ENCODE measurements around the gene DNAJC7.

DNA sequence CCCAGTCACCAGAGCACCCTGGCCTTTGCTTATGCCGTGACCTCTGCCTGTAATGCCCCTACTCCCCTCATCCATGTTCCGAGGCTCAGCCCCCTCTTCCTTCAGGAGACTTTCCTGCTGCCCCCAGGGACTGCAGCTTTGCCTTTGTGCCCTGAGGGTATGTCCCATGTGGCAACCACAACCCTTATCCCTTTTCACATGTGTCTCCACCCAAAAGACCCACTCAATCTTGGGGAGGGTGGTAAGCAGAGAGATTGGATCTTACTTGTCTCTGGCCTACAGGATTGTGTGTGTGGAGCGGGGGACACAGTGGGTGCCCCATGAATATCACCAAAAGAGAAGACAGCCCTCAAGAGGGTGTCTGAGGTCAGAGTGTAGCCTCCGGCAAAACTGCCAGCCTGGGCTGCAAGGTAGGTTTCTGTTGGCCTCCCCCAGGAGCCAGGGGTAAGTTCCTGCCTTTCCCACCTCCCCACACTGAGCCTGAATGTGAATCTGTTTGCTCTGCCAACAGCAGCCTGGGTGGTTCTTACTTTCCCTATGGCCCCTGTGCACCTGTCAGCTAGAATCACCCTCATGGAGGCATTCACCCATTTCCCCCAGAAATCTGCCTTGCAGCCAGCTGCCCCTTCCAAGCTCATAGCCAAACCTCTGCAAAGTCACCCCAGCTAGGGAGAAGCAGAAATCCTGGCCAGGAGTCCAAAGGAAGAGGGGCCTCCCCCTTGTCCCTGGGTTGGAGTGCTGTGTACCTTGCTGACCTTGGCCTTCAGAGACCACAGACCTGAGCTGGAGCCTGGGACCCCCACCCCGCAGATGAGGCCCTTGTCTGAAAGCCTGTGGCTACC is 44.6 kb upstream of the DNAJC7 start:
- TF ChIP-seq, protein P1, sequence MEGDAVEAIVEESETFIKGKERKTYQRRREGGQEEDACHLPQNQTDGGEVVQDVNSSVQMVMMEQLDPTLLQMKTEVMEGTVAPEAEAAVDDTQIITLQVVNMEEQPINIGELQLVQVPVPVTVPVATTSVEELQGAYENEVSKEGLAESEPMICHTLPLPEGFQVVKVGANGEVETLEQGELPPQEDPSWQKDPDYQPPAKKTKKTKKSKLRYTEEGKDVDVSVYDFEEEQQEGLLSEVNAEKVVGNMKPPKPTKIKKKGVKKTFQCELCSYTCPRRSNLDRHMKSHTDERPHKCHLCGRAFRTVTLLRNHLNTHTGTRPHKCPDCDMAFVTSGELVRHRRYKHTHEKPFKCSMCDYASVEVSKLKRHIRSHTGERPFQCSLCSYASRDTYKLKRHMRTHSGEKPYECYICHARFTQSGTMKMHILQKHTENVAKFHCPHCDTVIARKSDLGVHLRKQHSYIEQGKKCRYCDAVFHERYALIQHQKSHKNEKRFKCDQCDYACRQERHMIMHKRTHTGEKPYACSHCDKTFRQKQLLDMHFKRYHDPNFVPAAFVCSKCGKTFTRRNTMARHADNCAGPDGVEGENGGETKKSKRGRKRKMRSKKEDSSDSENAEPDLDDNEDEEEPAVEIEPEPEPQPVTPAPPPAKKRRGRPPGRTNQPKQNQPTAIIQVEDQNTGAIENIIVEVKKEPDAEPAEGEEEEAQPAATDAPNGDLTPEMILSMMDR (IDR thresholded peaks at IDR 0.05; ENCODE audit: low read depth, low read length, poor library complexity, severe bottlenecking), result no peak
- TF ChIP-seq EZH2phosphoT487 (IDR thresholded peaks at IDR 0.05; ENCODE audit: borderline replicate concordance, low read length), result no peak
